ENCODE results near the gene WARS2.

WARS2 gene

GRCh38 chr1:118982821-118983557, 157.5 kb downstream of the WARS2 start:
- Histone ChIP-seq H2AFZ (no peak overlapping the region), H3K4me1 (no peaks in the 10 kb centered on the region), H3K27ac (no peak overlapping the region), H3K9me3 (ENCODE audit: control insufficient read depth, low read length) (no peaks in the 10 kb centered on the region), H3K9ac (no peak overlapping the region), H3K36me3 (ENCODE audit: control insufficient read depth, insufficient read depth, low read length) (no peaks in the 10 kb centered on the region), H3K4me3 (ENCODE audit: low read depth, low read length) (no peak overlapping the region), H3K79me2 (no peaks in the 10 kb centered on the region), H3K27me3 (ENCODE audit: control insufficient read depth, insufficient read depth, low read length) (peaks cover 28% of the 10 kb centered on the region), H3K4me2 (ENCODE audit: low read length) (no peak overlapping the region)
- TF ChIP-seq CTCF (IDR thresholded peaks at IDR 0.05): no peak

- Histone ChIP-seq H3K9me3 (ENCODE audit: control insufficient read depth, low read length) (no peaks in the 10 kb centered on the region), H3K4me1 (no peaks in the 10 kb centered on the region), H3K27ac (no peak overlapping the region), H3K4me3 (ENCODE audit: low read depth, low read length) (no peak overlapping the region), H3K4me2 (ENCODE audit: low read length) (no peak overlapping the region), H2AFZ (no peak overlapping the region), H3K9ac (no peak overlapping the region), H3K79me2 (no peaks in the 10 kb centered on the region), H3K27me3 (ENCODE audit: control insufficient read depth, insufficient read depth, low read length) (peaks cover 28% of the 10 kb centered on the region), H3K36me3 (ENCODE audit: control insufficient read depth, insufficient read depth, low read length) (no peaks in the 10 kb centered on the region)
- TF ChIP-seq CTCF (IDR thresholded peaks at IDR 0.05): no peak
These were observed 158.2 kb downstream of the WARS2 start for GRCh38 chr1:118982266-118982665.

GRCh38 chr1:118981436-118981835, 159.0 kb downstream of the WARS2 start:
- no peak overlapping the region for H3K4me2 ChIP-seq (ENCODE audit: low read length)
- H3K27me3 ChIP-seq (ENCODE audit: control insufficient read depth, insufficient read depth, low read length): peaks cover 24% of the 10 kb centered on the region
- H3K4me3 ChIP-seq (ENCODE audit: low read depth, low read length): no peak overlapping the region
- H2AFZ ChIP-seq: no peak overlapping the region
- no peaks in the 10 kb centered on the region for H3K79me2 ChIP-seq
- no peak overlapping the region for H3K27ac ChIP-seq
- H3K9me3 ChIP-seq (ENCODE audit: control insufficient read depth, low read length): no peaks in the 10 kb centered on the region
- TF ChIP-seq CTCF (IDR thresholded peaks at IDR 0.05): no peak
- no peaks in the 10 kb centered on the region for H3K36me3 ChIP-seq (ENCODE audit: control insufficient read depth, insufficient read depth, low read length)
- H3K9ac ChIP-seq: no peak overlapping the region
- no peaks in the 10 kb centered on the region for H3K4me1 ChIP-seq

Measured in parathyroid adenoma (tissue), 2 donors.